NCI-H524 treated with DMSO at 0.1 percent for 48 hours (cell line): ENCODE results near the gene PTGER4.

ENCODE experiments used
- DNase-seq: peaks from one replicate; lab custom pipeline; 2025; lab: John Stamatoyannopoulos, UW

Gene PTGER4

DNA sequence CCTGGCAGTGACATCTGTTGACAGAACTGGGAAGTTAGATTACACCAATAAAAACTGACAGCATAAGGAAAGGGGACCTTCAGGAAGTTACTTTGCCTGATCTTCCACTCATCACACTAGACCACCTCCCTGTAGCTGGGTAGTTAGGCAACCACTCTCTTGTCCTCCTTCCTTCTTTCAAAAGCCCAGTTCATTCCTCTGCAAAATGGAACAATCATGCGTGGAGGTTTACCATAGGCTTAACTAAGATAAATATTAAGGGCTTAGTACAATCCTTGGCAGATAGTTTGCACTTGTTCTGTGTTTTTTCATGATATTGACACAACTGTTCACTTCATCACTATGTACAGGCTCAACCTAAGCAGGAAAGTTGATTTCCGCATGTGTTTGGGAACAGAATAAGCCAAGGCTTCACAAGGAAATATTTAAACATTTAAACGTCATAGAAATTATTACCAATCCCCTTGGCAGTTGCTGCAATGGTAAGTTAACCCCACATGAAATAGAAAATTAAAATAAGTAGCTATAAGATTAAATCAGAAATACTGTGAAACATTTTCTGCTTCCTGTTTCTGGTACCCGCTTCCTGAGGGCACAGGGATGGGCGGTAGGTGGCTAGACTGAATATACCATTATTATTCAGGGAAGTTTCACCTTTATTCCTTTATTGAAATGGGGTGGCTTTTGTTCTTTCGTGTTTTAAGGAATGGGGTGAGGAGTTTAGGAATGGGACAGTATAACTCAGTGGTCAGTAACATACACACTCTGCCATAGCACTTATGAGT is 9.9 kb upstream of the PTGER4 start:
- no peak for DNase-seq

DNA sequence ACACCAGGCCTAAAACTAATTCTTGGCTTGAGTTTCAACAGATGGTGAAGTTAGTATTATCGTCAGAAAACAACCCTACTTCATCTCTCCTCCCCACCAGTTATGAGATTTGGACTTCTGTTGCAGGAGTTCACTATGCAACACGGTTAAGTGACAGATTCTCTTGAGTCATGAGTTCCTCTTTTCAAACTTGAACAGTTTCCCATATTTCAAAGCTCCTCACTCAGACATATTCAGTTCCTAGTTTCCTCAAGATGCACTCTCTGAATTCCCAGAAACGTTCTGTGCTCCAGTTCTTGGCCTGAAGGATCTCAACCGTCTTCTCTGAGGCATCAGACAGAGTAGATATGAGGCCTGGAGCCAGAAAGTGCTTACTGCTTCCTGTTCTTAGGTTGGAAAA is 7.3 kb upstream of the PTGER4 start:
- DNase-seq: no peak

- no peak for DNase-seq
Measured at GRCh38 chr5:40674661-40675235, 5.0 kb upstream of the PTGER4 start.

DNA sequence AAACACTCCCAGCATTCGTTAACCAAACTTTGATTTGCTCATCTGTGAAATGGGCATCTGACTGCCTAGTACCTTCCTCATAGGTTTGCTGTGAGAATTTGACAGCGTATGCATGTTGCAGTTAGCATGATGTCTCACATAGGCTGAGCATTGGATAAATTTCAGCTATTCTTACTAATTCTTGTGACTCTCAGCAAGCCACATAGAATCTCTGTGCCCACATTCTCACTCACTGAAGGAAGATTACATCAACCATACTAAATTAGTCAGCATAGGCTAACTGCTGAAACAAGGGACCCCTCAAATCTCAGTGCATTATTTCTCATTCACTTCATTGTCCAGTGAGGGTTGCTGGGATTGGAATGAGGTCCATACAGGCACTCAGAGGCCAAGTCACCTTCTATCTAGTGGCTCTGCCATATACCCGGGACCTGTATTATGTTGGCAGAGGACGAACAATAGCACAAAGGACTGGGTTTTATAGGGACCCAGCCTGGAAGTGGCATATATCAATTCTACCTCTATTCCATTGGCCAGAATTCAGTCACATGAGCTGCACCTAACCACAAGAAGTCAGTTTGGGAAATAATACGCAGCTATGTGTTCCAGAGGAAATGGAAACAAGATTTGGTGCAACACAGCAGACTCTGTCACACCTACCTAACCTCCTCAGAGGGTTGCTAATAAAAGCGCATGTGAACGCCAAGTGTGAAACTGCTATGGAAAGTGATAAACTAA is 4.2 kb upstream of the PTGER4 start:
- no peak for DNase-seq

GRCh38 chr5:40676613-40677343 is 2.9 kb upstream of the PTGER4 start:
- DNase-seq: no peak

DNA sequence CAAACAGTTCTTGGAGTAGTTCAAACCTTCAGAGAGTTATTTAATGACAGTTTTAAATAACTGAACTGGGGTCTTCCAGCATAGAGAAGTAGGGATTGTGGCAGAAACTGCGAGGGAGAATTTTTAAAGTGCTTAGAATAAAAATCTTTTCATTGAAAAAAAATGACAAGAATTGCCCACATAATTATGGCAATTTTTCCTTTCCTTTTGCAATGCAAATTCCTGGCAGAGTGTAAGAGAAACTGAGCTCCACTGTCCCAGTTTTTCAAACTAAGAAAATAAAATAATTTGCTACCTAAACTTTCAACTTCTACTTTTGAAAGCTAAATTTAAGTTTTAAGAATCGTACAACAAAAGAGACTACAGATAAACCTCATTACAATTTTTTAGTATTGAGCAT is 2.3 kb upstream of the PTGER4 start:
- DNase-seq: no peak

DNA sequence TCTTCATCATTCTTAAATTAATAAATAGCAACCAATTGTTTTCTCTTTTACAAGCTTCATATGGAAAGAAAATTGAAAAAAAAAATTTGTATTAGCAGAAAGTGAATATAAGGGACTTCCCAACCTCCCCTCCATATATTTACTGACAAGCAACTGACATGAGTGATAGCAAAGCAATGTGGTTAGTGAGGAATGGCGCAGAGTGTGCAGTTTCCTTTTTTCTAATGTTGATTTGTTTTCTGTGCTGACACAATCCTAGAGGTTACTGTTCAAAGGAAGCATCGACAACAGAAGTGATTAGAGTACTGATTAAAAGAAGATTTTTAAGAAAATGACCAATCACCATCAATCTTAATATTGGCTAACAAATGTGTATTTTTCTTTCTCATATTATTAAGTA is 1.7 kb upstream of the PTGER4 start:
- no peak for DNase-seq

DNA sequence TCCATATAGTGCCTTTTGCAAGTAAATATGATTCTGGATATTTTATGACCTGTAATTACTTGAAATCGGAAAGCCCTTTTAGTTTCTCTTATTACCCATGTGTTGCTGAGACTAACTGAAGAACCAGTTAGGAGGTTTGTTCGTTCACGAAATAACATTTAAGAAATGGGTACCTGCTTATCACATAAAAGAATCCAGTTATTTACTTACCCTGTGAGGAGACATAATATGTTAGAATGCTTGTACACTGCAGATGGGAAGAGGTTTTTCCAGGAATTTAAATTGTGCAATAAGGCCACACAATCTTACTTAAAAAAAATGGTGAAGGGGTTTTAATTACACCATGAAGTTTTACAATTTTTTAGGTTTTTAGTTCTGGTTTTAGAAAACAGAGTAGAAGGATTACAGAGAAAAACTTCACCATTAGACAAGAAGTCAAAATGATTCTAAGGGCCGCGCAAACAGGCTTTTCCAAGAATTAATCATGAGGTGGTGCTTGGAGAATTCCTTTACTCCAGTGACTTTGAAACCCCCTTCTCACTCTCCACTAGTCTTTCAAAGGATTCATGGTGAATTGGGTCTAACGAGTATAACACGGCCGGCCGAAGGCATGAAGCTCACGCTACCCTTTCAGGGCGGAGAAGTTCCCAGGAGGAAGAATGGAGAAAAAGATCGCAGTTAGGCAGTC is 1.1 kb upstream of the PTGER4 start:
- no peak for DNase-seq

DNA sequence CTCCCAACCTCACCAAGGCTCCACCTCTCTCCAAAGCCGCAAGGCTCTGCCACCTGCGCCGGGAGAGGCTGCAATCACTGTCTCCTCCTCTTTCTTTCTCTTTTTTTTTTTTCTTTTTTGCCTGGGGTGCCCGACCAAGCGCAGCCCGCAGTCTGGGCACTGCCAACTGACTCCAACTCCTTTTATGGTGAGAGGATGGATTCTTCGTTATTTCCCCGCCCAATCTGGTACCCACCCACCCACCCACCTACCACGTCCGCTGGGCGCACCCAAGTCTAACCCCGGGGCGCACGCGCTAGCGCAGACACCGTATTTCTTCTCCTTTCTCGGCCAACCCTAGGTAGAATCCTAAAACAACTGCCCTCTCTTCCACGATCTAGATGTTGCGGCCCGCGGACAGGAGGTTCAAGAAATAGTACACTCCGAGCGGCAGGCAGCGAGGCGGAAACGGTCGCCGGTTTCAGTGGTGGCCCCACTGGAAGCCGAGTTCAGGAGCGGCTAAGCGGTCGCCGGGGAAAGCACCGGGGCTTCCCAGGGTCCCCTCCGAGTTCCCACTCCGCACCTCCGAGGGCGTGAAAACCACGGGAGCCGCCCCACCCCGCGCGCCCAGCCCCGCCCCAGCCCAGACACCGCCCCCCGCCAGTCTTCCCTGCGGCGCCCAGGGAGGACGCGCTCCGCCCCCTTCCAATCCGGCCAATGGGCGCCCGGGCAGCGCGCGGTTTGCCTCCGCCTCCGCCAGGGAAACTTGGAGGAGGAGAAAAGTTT is 385 bp upstream of the PTGER4 start:
- peak; percentile 20 for DNase-seq

- no peak for DNase-seq
Measured at GRCh38 chr5:40680741-40681362, 1.1 kb downstream of the PTGER4 start.

DNA sequence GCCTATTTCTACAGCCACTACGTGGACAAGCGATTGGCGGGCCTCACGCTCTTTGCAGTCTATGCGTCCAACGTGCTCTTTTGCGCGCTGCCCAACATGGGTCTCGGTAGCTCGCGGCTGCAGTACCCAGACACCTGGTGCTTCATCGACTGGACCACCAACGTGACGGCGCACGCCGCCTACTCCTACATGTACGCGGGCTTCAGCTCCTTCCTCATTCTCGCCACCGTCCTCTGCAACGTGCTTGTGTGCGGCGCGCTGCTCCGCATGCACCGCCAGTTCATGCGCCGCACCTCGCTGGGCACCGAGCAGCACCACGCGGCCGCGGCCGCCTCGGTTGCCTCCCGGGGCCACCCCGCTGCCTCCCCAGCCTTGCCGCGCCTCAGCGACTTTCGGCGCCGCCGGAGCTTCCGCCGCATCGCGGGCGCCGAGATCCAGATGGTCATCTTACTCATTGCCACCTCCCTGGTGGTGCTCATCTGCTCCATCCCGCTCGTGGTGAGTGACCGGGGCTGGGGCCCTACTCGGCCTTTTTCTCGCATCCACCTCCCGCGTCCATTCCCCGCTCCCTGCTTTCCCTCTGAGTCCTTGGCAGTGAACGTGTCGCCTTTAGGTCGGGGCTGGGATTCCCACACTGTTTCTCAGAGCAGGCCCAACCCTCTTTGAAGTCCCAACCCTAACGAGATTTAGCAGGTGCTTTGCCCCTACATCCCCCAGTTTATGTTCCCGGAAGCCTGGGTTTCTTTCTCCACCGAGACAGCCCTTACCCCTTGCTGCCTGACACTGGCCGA is 1.8 kb downstream of the PTGER4 start:
- DNase-seq: no peak

DNA sequence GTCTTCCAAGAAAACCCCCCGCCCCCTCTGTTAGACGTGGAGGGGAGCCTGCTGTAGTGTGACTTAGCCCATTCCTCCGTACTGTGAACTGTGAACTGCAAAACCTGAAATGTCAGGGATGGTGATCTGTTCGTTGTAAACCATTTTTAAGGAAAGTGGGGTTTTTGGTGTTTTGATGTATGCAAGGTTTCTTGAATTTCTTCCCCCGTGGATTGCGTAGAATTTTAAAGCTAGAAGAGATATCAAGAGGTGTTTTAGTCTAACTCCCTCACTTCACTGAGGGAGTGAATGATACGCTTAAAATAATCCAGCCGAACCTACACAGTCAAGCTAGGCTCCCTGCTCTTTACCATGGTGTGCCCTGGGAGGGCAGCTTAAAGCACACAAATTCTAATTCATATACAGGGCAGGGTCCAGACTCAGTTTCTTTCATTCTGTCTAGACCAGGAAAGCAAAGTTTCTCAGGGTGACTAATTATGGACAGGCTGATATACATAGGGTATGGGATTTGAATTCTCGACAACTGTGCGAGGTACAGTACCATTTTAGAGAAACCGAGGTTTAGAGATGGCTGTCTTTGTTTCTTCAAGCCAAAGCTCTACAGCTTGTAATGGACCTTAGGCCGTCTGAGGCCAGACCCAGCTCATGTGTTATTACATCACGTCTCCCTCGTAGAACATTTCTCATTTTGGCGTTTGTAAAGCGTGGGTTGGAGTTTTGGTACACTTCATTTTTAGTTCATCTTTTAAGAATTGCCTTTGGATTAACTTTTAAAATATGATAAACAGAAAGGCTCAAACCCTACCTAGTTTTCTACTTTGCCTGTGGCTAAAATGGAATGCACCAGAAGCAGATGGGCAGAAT is 2.7 kb downstream of the PTGER4 start:
- no peak for DNase-seq

DNA sequence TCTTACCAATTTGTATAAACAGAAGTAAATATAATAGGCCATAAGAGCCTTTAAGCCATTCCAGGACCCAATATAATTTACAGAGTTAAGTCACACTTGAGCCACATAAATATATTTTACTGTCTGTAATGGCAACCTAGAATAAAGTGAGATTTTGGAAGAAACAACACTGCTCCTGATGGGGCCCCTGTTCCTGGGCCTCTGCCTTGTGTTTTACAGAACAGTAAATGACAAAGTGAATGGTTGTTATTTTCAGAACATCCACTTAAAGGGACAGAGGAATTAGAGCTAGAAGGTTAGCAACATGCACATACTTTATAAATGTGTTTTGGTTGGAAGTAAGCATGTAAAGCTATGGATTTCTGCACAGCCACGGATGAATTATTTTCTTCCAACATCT is 3.6 kb downstream of the PTGER4 start:
- no peak for DNase-seq

DNA sequence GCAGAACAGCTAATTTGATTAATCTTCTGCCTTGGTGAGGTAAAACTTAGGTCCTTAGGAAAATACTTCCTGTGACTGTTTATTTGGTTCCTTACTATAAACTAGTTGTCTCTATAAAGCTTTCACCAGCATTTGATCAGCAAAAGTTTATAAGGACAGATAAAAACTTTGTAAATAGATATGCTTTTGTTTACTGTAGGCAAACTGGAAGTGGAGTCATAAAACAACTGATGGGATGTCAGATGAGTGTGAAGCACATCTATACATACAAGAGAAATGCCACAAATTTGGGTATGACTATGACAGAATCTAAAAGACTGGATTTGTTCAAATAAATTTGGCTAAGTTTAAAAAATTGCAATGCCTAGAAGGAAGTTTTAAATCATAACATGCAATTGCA is 5.5 kb downstream of the PTGER4 start:
- DNase-seq: no peak

DNA sequence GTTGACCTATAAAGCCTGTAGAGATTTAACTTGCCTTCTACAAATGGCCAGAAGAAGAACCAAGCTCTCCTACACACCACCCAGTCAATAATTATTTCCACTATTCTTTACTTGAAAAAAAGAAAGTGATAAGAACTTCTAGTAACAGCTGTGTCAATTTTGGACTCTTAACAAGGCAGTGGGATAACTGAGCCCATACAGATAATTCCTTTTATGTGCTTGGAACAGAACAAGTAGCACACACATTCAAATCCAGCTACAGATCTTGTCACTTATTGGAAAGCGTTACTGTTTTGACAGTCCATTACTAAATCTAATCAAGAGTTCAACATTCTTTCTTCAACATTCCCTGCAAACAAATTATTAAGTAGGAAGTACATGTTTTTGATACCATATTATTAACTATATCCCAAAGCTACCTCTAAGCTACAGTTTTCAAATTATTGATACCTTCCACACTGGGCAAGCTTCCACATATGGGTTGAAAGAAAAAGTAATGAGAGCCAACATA is 6.3 kb downstream of the PTGER4 start:
- DNase-seq: no peak

GRCh38 chr5:40687321-40687720 is 7.6 kb downstream of the PTGER4 start:
- no peak for DNase-seq

DNA sequence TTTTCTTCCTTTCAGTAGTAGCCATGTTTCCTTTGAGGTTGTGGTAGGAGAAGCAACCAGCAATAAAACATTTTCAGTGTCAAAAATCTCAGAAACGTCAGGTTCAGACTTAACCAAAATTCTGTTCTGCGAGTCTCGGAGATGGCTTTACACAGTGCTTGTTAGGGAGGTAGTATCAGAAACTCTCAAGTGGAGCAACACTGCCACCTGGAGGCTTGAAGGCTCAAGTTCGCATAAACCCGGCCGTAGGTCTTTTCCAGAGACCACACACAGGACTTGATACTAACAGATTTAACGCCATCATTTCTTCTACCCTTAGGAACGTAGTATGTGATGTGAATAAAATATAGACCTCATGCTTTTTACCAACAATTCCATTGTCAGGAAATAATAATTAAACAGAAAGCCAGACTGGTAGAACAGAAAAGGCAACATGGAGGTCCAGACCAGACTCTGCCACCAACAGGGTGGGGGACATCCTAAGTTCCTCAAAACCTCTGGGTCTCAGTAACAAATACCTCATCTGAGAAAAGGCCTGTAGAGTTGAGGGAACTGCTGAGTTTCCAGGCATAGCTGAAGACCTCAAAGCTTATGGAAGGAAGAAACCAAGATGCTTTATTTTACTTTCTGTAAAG is 8.5 kb downstream of the PTGER4 start:
- DNase-seq: peak; percentile 39

GRCh38 chr5:40688996-40689395 is 9.3 kb downstream of the PTGER4 start:
- no peak for DNase-seq
